Mesendoderm (in vitro differentiated cells): Measurements from ENCODE around the gene PTPRE.

Experiments
- DNase-seq: peaks from one replicate; pipeline ENCODE4 v3.0.0; 2013
- H2AK5ac ChIP-seq: 2 replicates; pipeline ENCODE4 v1.6.1; 2013; ENCODE audit warnings: low read length, inconsistent platforms
- H2BK120ac ChIP-seq: 2 replicates; pipeline ENCODE4 v1.6.1; 2013; ENCODE audit warnings: low read depth, mild to moderate bottlenecking, low read length, moderate library complexity, mixed read lengths
- H2BK15ac ChIP-seq: replicated peaks from 2 replicates; pipeline ENCODE4 v1.6.1; 2013; ENCODE audit warnings: low read depth, mild to moderate bottlenecking, moderate library complexity
- H2BK5ac ChIP-seq: 2 replicates; pipeline ENCODE4 v1.6.1; 2013; ENCODE audit warnings: low read length, inconsistent platforms
- H3K18ac ChIP-seq: 2 replicates; pipeline ENCODE4 v1.6.1; 2013; ENCODE audit warnings: mild to moderate bottlenecking, low read length, mixed read lengths
- H3K23ac ChIP-seq: one replicate; pipeline ENCODE4 v1.6.1; 2013; ENCODE audit warnings: low read length
- H3K27ac ChIP-seq: 2 replicates; pipeline ENCODE4 v1.5.1; 2013; ENCODE audit warnings: low read depth, mild to moderate bottlenecking, inconsistent platforms, low read length, moderate library complexity
- H3K27me3 ChIP-seq: 2 replicates; pipeline ENCODE4 v1.6.1; 2013; ENCODE audit warnings: low read length, control low read depth, mild to moderate bottlenecking, inconsistent platforms; ENCODE audit not compliant: insufficient read depth, poor library complexity
- H3K36me3 ChIP-seq: 2 replicates; pipeline ENCODE4 v1.6.1; 2013; ENCODE audit warnings: low read length, inconsistent platforms; ENCODE audit not compliant: control insufficient read depth, insufficient read depth
- H3K4ac ChIP-seq: one replicate; pipeline ENCODE4 v1.6.1; 2013; ENCODE audit warnings: low read depth, mild to moderate bottlenecking, low read length, moderate library complexity
- H3K4me1 ChIP-seq: 2 replicates; pipeline ENCODE4 v1.6.1; 2013; ENCODE audit warnings: low read depth, low read length, inconsistent platforms; ENCODE audit not compliant: control insufficient read depth
- H3K4me2 ChIP-seq: 2 replicates; pipeline ENCODE4 v1.6.1; 2013; ENCODE audit warnings: low read length
- H3K4me3 ChIP-seq: 2 replicates; pipeline ENCODE4 v1.5.1; 2013; ENCODE audit warnings: mild to moderate bottlenecking, low read length
- H3K56ac ChIP-seq: one replicate; pipeline ENCODE4 v1.6.1; 2013; ENCODE audit warnings: low read length
- H3K79me1 ChIP-seq: 2 replicates; pipeline ENCODE4 v1.6.1; 2013; ENCODE audit warnings: low read length, inconsistent platforms
- H3K79me2 ChIP-seq: 2 replicates; pipeline ENCODE4 v1.6.1; 2013; ENCODE audit warnings: mild to moderate bottlenecking, low read length; ENCODE audit not compliant: control insufficient read depth, insufficient read depth
- H3K9ac ChIP-seq: 2 replicates; pipeline ENCODE4 v1.6.1; 2013; ENCODE audit warnings: low read length, inconsistent platforms
- H4K5ac ChIP-seq: one replicate; pipeline ENCODE4 v1.6.1; 2013; ENCODE audit warnings: low read length
- H4K8ac ChIP-seq: one replicate; pipeline ENCODE4 v1.6.1; 2013; ENCODE audit warnings: low read depth, mild to moderate bottlenecking, control low read depth, low read length, moderate library complexity
- WGBS: extraction: QIAGEN DNeasy Blood & Tissue Kit; methylation state at CpG from one replicate; pipeline ENCODE4 v1.1.7; 2013; ENCODE audit warnings: low lambda C conversion rate, missing lambda C conversion rate; ENCODE audit not compliant: insufficient coverage; ENCODE audit errors: extremely low coverage; 5-methylcytosine and 5-hydroxymethylcytosine counted together

PTPRE gene

GRCh38 chr10:128017822-128018221 is 110.9 kb downstream of the PTPRE start:
- DNase-seq, result no peak
- H3K4ac ChIP-seq, result no peak overlapping the region
- no peak overlapping the region for H3K4me3 ChIP-seq

GRCh38 chr10:128018236-128018635 is 111.3 kb downstream of the PTPRE start:
- no peaks in the 10 kb centered on the region for H3K4me1 ChIP-seq
- H3K27ac ChIP-seq, result no peak overlapping the region
- no peaks in the 10 kb centered on the region for H3K79me1 ChIP-seq
- H3K4me3 ChIP-seq, result no peak overlapping the region
- no peak for DNase-seq
- no peaks in the 10 kb centered on the region for H3K79me2 ChIP-seq
- no peak overlapping the region for H2BK120ac ChIP-seq
- H3K56ac ChIP-seq, result no peak overlapping the region
- no peaks in the 10 kb centered on the region for H3K27me3 ChIP-seq
- H2BK5ac ChIP-seq, result no peak overlapping the region
- no peaks in the 10 kb centered on the region for H3K36me3 ChIP-seq
- H3K23ac ChIP-seq, result no peak overlapping the region
- no peak overlapping the region for H2BK15ac ChIP-seq
- WGBS, result no CpG with 5 or more reads among the region's 13 CpGs
- no peak overlapping the region for H3K4ac ChIP-seq
- no peak overlapping the region for H3K4me2 ChIP-seq
- no peak overlapping the region for H2AK5ac ChIP-seq
- H3K9ac ChIP-seq, result no peak overlapping the region
- H4K5ac ChIP-seq, result no peak overlapping the region
- no peak overlapping the region for H4K8ac ChIP-seq
- no peak overlapping the region for H3K18ac ChIP-seq

More at GRCh38 chr10:128017822-128018221, 110.9 kb downstream of the PTPRE start:
- Histone ChIP-seq H3K4me1 (no peaks in the 10 kb centered on the region), H4K8ac (no peak overlapping the region), H3K9ac (no peak overlapping the region), H2BK15ac (no peak overlapping the region), H3K18ac (no peak overlapping the region), H3K4me2 (no peak overlapping the region), H3K23ac (no peak overlapping the region), H2BK5ac (no peak overlapping the region), H3K79me1 (no peaks in the 10 kb centered on the region), H3K56ac (no peak overlapping the region), H2BK120ac (no peak overlapping the region), H3K79me2 (no peaks in the 10 kb centered on the region), H3K27me3 (no peaks in the 10 kb centered on the region), H3K27ac (no peak overlapping the region), H3K36me3 (no peaks in the 10 kb centered on the region), H2AK5ac (no peak overlapping the region), H4K5ac (no peak overlapping the region)
- no CpG with 5 or more reads among the region's 14 CpGs for WGBS

- Histone ChIP-seq H3K18ac (no peak overlapping the region), H3K36me3 (no peaks in the 10 kb centered on the region), H3K79me2 (no peaks in the 10 kb centered on the region), H3K79me1 (no peaks in the 10 kb centered on the region), H3K56ac (no peak overlapping the region), H3K4me2 (no peak overlapping the region), H3K4me1 (no peaks in the 10 kb centered on the region), H3K9ac (no peak overlapping the region), H2BK120ac (no peak overlapping the region), H3K23ac (no peak overlapping the region), H2BK15ac (no peak overlapping the region), H2AK5ac (no peak overlapping the region), H3K27ac (no peak overlapping the region), H3K27me3 (no peaks in the 10 kb centered on the region), H4K8ac (no peak overlapping the region), H3K4ac (no peak overlapping the region), H2BK5ac (no peak overlapping the region), H4K5ac (no peak overlapping the region), H3K4me3 (no peak overlapping the region)
- no peak for DNase-seq
- WGBS, result no CpG with 5 or more reads among the region's 2 CpGs
Observed at GRCh38 chr10:128018691-128019090, 111.8 kb downstream of the PTPRE start.

DNA sequence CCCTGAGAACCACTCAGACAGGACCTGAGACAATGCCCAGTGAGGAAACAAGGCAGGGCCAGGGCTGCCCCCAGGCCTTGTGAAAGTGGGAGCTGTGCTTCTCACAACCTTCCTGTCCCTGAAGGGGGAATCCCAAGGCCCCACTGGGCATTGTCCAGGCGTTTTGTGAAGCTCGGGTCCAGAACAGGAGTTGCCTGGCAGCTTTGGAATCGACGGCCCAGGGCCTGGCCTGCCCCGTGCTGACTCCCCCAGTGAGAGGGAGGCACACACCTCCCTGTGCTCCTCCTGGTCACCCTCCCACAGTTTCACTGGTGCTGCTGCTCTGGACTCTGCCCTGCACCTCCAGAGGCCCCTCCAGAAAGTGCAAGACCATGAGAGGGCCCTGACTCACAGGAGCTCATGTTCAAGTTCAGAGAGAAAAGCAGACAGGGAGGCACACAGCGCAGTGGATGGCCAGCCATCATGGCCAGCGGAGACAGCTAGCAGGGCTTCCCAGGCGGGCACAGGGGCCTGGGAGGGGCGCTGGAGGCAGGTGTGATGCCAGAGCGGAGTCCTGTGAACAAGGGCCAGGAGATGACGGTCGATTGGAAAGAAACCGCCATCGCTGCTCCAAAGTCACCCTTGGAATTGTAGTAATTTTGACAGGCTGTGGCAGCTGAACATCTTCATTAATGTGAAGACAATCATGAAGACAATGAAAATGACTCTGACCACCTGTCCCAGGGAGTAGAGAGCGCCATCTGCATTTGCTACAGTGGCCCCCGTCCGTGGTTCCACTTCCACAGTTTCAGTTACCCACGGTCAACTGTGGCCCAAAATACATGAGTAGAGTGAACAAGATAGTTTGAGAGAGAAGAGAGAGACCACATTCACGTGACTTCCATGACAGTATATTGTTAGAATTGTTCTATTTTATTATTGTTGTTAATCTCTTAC is 115.6 kb downstream of the PTPRE start:
- no peak overlapping the region for H4K8ac ChIP-seq
- DNase-seq, result no peak
- no peak overlapping the region for H2BK5ac ChIP-seq
- no peak overlapping the region for H3K18ac ChIP-seq
- H3K56ac ChIP-seq, result no peak overlapping the region
- H3K9ac ChIP-seq, result no peak overlapping the region
- no peaks in the 10 kb centered on the region for H3K79me1 ChIP-seq
- no peak overlapping the region for H3K4ac ChIP-seq
- H3K4me3 ChIP-seq, result no peak overlapping the region
- H2BK120ac ChIP-seq, result no peak overlapping the region
- no peak overlapping the region for H3K4me2 ChIP-seq
- H3K36me3 ChIP-seq, result no peaks in the 10 kb centered on the region
- H3K27ac ChIP-seq, result no peak overlapping the region
- H4K5ac ChIP-seq, result no peak overlapping the region
- no peak overlapping the region for H3K23ac ChIP-seq
- WGBS, result no CpG with 5 or more reads among the region's 19 CpGs
- H3K27me3 ChIP-seq, result no peaks in the 10 kb centered on the region
- H3K79me2 ChIP-seq, result no peaks in the 10 kb centered on the region
- no peaks in the 10 kb centered on the region for H3K4me1 ChIP-seq
- no peak overlapping the region for H2AK5ac ChIP-seq
- H2BK15ac ChIP-seq, result no peak overlapping the region

GRCh38 chr10:128024426-128024825 is 117.5 kb downstream of the PTPRE start:
- Histone ChIP-seq H4K8ac (no peak overlapping the region), H2AK5ac (no peak overlapping the region), H3K18ac (no peak overlapping the region), H3K23ac (no peak overlapping the region), H2BK120ac (no peak overlapping the region), H3K79me2 (no peaks in the 10 kb centered on the region), H3K27ac (no peak overlapping the region), H3K4ac (no peak overlapping the region), H3K79me1 (no peaks in the 10 kb centered on the region), H2BK5ac (no peak overlapping the region), H3K9ac (no peak overlapping the region), H3K27me3 (no peaks in the 10 kb centered on the region), H3K4me1 (no peaks in the 10 kb centered on the region), H2BK15ac (no peak overlapping the region), H3K4me2 (no peak overlapping the region), H3K56ac (no peak overlapping the region), H4K5ac (no peak overlapping the region), H3K36me3 (no peaks in the 10 kb centered on the region), H3K4me3 (no peak overlapping the region)
- no CpG with 5 or more reads among the region's 8 CpGs for WGBS
- no peak for DNase-seq
